H1 (cell line): ENCODE measurements around the gene RFX2. TPM values are rescaled to one million over a fixed set of nuclear protein-coding genes. Genes with fewer than 3 reads are reported as not detected.

ENCODE experiments used
- CTCF ChIA-PET: fragments of 300-600 bp; sonication (Branson Sonifier 250); formaldehyde crosslinking; loops from one replicate; lab custom pipeline; 2021; ENCODE audit not compliant: partially characterized antibody; lab: Charles Lee
- POLR2A ChIA-PET: fragments of 300-600 bp; sonication (Branson Sonifier 250); formaldehyde crosslinking; loops from one replicate; lab custom pipeline; 2021; ENCODE audit warnings: inconsistent platforms; ENCODE audit not compliant: partially characterized antibody; lab: Charles Lee
- DNase-seq, 2 experiments: peaks; one replicate each; pipeline versions ENCODE4 v3.0.0 to v3.0.0-alpha.2; 2010 to 2022; ENCODE audit warnings: low spot score in 2 of 2, low read depth in 1 of 2, mixed read lengths in 1 of 2
- FAIRE-seq: peaks from 2 replicates; lab custom pipeline; 2011; peaks lifted over from hg19 to GRCh38; lab: Jason Lieb, UNC
- H2AFZ ChIP-seq: 2 replicates; pipeline ENCODE4 v1.8.1; 2012; ENCODE audit warnings: low read length, inconsistent platforms
- H2AK5ac ChIP-seq: 2 replicates; pipeline ENCODE4 v1.6.1; 2013; ENCODE audit warnings: low read depth, low read length
- H2BK120ac ChIP-seq: replicated peaks from 2 replicates; pipeline ENCODE3; 2013; ENCODE audit warnings: low read depth, low read length, inconsistent platforms
- H2BK12ac ChIP-seq: 2 replicates; pipeline ENCODE4 v1.6.1; 2013; ENCODE audit warnings: low read depth, low read length
- H2BK15ac ChIP-seq: 2 replicates; pipeline ENCODE4 v1.6.1; 2013; ENCODE audit warnings: low read length
- H2BK20ac ChIP-seq: 2 replicates; pipeline ENCODE4 v1.6.1; 2013; ENCODE audit warnings: low read length
- H2BK5ac ChIP-seq: 2 replicates; pipeline ENCODE4 v1.6.1; 2013; ENCODE audit warnings: low read depth, low read length
- H3K14ac ChIP-seq: 2 replicates; pipeline ENCODE4 v1.6.1; 2013; ENCODE audit warnings: inconsistent platforms; ENCODE audit not compliant: insufficient read length
- H3K18ac ChIP-seq: 2 replicates; pipeline ENCODE4 v1.6.1; 2013; ENCODE audit warnings: low read length; ENCODE audit errors: extremely low read depth
- H3K23ac ChIP-seq: 2 replicates; pipeline ENCODE4 v1.6.1; 2013; ENCODE audit warnings: inconsistent platforms; ENCODE audit not compliant: insufficient read length
- H3K23me2 ChIP-seq: 2 replicates; pipeline ENCODE4 v1.6.1; 2013; ENCODE audit warnings: low read depth, low read length
- H3K27ac ChIP-seq: 2 replicates; pipeline ENCODE4 v1.6.1; 2011; ENCODE audit warnings: low read depth, low read length, inconsistent platforms
- H3K27me3 ChIP-seq, 4 experiments: replicated peaks in 1 of 4; 1 replicate in 1 of 4; 2 replicates in 3 of 4; pipeline versions ENCODE4 v1.6.1 to v1.8.1; 2011 to 2013; ENCODE audit warnings: low read length in 3 of 4, mild to moderate bottlenecking in 3 of 4, inconsistent platforms in 2 of 4, mixed read lengths in 2 of 4, moderate library complexity in 1 of 4; ENCODE audit not compliant: control insufficient read depth in 3 of 4, insufficient read depth in 3 of 4; ENCODE audit errors: extremely low read depth in 1 of 4
- H3K36me3 ChIP-seq, 4 experiments: 2 replicates each; pipeline versions ENCODE4 v1.6.1 to v1.8.1; 2011 to 2013; ENCODE audit warnings: mild to moderate bottlenecking in 4 of 4, low read length in 3 of 4, moderate library complexity in 2 of 4, control low read depth in 1 of 4, inconsistent platforms in 1 of 4; ENCODE audit not compliant: insufficient read depth in 4 of 4, control insufficient read depth in 2 of 4
- H3K4ac ChIP-seq: replicated peaks from 2 replicates; pipeline ENCODE3; 2013; ENCODE audit warnings: low read length, low read depth, mixed read lengths, inconsistent platforms; ENCODE audit not compliant: insufficient read length
- H3K4me1 ChIP-seq, 4 experiments: replicated peaks in 1 of 4; 1 replicate in 1 of 4; 2 replicates in 3 of 4; pipeline versions ENCODE4 v1.6.1 to v1.8.1; 2011 to 2013; ENCODE audit warnings: low read length in 3 of 4, inconsistent platforms in 2 of 4, mixed read lengths in 1 of 4; ENCODE audit not compliant: insufficient read depth in 4 of 4, control insufficient read depth in 3 of 4
- H3K4me2 ChIP-seq, 2 experiments: 2 replicates each; pipeline versions ENCODE4 v1.6.1 to v1.8.1; 2011 to 2013; ENCODE audit warnings: low read depth in 2 of 2, low read length in 2 of 2, control low read depth in 1 of 2, inconsistent platforms in 1 of 2, mild to moderate bottlenecking in 1 of 2; ENCODE audit not compliant: insufficient read depth in 1 of 2
- H3K4me3 ChIP-seq, 4 experiments: fragments of 200-600, 300-600 bp in 1 of 4; sonication (generic), shearing (Covaris generic), sonication (Bioruptor Twin) in 1 of 4; 2 replicates each; pipeline versions ENCODE4 v1.5.1 to v1.8.1; 2011 to 2016; ENCODE audit warnings: low read length in 4 of 4, low read depth in 3 of 4, control low read depth in 2 of 4, inconsistent platforms in 2 of 4, mild to moderate bottlenecking in 2 of 4, mixed read lengths in 1 of 4, moderate library complexity in 1 of 4; ENCODE audit not compliant: insufficient read depth in 2 of 4; ENCODE audit errors: extremely low read depth in 1 of 4
- H3K56ac ChIP-seq: replicated peaks from 2 replicates; pipeline ENCODE3; 2013; ENCODE audit warnings: low read depth, mild to moderate bottlenecking, mixed read lengths, low read length, inconsistent platforms; ENCODE audit not compliant: insufficient read length
- H3K79me1 ChIP-seq: 2 replicates; pipeline ENCODE4 v1.6.1; 2013; ENCODE audit warnings: low read depth, low read length, control low read depth
- H3K79me2 ChIP-seq, 2 experiments: 2 replicates each; pipeline versions ENCODE4 v1.6.1 to v1.8.1; 2012 to 2013; ENCODE audit warnings: low read length in 2 of 2, mild to moderate bottlenecking in 2 of 2, inconsistent platforms in 1 of 2; ENCODE audit not compliant: insufficient read depth in 2 of 2, control insufficient read depth in 1 of 2
- H3K9ac ChIP-seq, 4 experiments: replicated peaks in 1 of 4; 1 replicate in 1 of 4; 2 replicates in 3 of 4; pipeline versions ENCODE4 v1.6.1 to v1.8.1; 2011 to 2013; ENCODE audit warnings: low read depth in 3 of 4, low read length in 3 of 4, control low read depth in 2 of 4, mild to moderate bottlenecking in 2 of 4, moderate library complexity in 2 of 4, inconsistent platforms in 1 of 4; ENCODE audit errors: extremely low read depth in 1 of 4
- H3K9me3 ChIP-seq, 2 experiments: 2 replicates each; pipeline versions ENCODE4 v1.6.1 to v1.8.1; 2012 to 2013; ENCODE audit warnings: mild to moderate bottlenecking in 2 of 2, moderate library complexity in 2 of 2, control low read depth in 1 of 2, inconsistent platforms in 1 of 2, low read depth in 1 of 2, low read length in 1 of 2, mixed read lengths in 1 of 2; ENCODE audit not compliant: insufficient read depth in 2 of 2
- H4K20me1 ChIP-seq, 2 experiments: replicated peaks in 1 of 2; 2 replicates each; pipeline versions ENCODE3 to v1.8.1; 2011 to 2013; ENCODE audit warnings: inconsistent platforms in 2 of 2, low read length in 2 of 2, mild to moderate bottlenecking in 1 of 2; ENCODE audit not compliant: insufficient read depth in 2 of 2, control insufficient read depth in 1 of 2
- H4K5ac ChIP-seq: 2 replicates; pipeline ENCODE4 v1.6.1; 2013; ENCODE audit warnings: low read length, low read depth, mixed read lengths, inconsistent platforms; ENCODE audit not compliant: insufficient read length
- H4K8ac ChIP-seq: 2 replicates; pipeline ENCODE4 v1.8.0; 2013; ENCODE audit warnings: mild to moderate bottlenecking, moderate library complexity, low read length, inconsistent platforms; ENCODE audit not compliant: insufficient read depth; ENCODE audit errors: extremely low read depth
- H4K91ac ChIP-seq: replicated peaks from 2 replicates; pipeline ENCODE3; 2013; ENCODE audit warnings: low read length, mixed read lengths, inconsistent platforms; ENCODE audit not compliant: insufficient read length
- BACH1 ChIP-seq: IDR thresholded peaks from 2 replicates; pipeline ENCODE4 v1.6.1; 2012; ENCODE audit warnings: low read length, improper control_type of control experiment
- CBX5 ChIP-seq: fragments of 300-800, 300-1000 bp; sonication (generic); IDR thresholded peaks from 2 replicates; pipeline ENCODE4 v1.7.1; 2016; ENCODE audit warnings: antibody characterized with exemption, low read length, low read depth
- EGR1 ChIP-seq: IDR thresholded peaks from 2 replicates; pipeline ENCODE4 v1.6.1; 2011; ENCODE audit warnings: low read depth, low read length, borderline replicate concordance
- GTF2F1 ChIP-seq: IDR thresholded peaks from 2 replicates; pipeline ENCODE4 v1.6.1; 2012; ENCODE audit warnings: low read depth, low read length, improper control_type of control experiment, borderline replicate concordance
- KDM1A ChIP-seq: fragments of 200-600, 300-600 bp; sonication (generic); IDR thresholded peaks from 2 replicates; pipeline ENCODE4 v1.7.1; 2016; ENCODE audit warnings: mild to moderate bottlenecking, low read length, borderline replicate concordance
- NANOG ChIP-seq: IDR thresholded peaks from 2 replicates; pipeline ENCODE4 v1.6.1; 2011; ENCODE audit warnings: low read length, low read depth, mild to moderate bottlenecking, inconsistent platforms; ENCODE audit not compliant: insufficient read depth, poor library complexity, severe bottlenecking
- RNF2 ChIP-seq: fragments of 200-900, 300-1000 bp; sonication (generic); IDR thresholded peaks from 2 replicates; pipeline ENCODE4 v1.7.1; 2016; ENCODE audit warnings: borderline replicate concordance, low read depth, mild to moderate bottlenecking, antibody characterized with exemption, low read length; ENCODE audit not compliant: poor library complexity, severe bottlenecking; ENCODE audit errors: missing control alignments
- RXRA ChIP-seq: IDR thresholded peaks from 2 replicates; pipeline ENCODE4 v1.6.1; 2011; ENCODE audit warnings: low read depth, mild to moderate bottlenecking, low read length, moderate library complexity; ENCODE audit not compliant: insufficient read depth
- SIN3A ChIP-seq, 2 experiments: IDR thresholded peaks in 1 of 2; conservative IDR thresholded peaks in 1 of 2; 2 replicates each; pipeline ENCODE4 v1.6.1; 2011 to 2012; ENCODE audit warnings: low read length in 2 of 2, improper control_type of control experiment in 1 of 2, low read depth in 1 of 2, mild to moderate bottlenecking in 1 of 2
- TEAD4 ChIP-seq: IDR thresholded peaks from 2 replicates; pipeline ENCODE4 v1.6.1; 2012; ENCODE audit warnings: low read depth, low read length, inconsistent platforms, mixed read lengths
- YY1 ChIP-seq: IDR thresholded peaks from 2 replicates; pipeline ENCODE4 v1.6.1; 2011; ENCODE audit warnings: low read depth, mild to moderate bottlenecking, low read length
- WGBS, 2 experiments: shearing (Covaris generic) in 1 of 2; methylation state at CpG; one replicate each; pipeline versions ENCODE4 v1.1.6 to v1.1.7; 2013 to 2015; ENCODE audit warnings: low lambda C conversion rate in 2 of 2, mixed read lengths in 2 of 2, inconsistent platforms in 1 of 2, low coverage in 1 of 2, missing lambda C conversion rate in 1 of 2; ENCODE audit not compliant: insufficient replicate concordance in 2 of 2, insufficient coverage in 1 of 2, insufficient read length in 1 of 2; ENCODE audit errors: extremely low coverage in 1 of 2, missing lambda C conversion rate in 1 of 2; 5-methylcytosine and 5-hydroxymethylcytosine counted together
- polyA plus RNA-seq, 7 experiments: library from polyadenylated mRNA; depleted of rRNA in 3 of 7; stranded (reverse) in 5 of 7; unstranded in 2 of 7; fragments of >200 nt in 5 of 7; fragments of 200-250 nt in 2 of 7; gene quantifications; 1 replicate in 5 of 7; 2 replicates in 1 of 7; 4 replicates in 1 of 7; pipeline versions ENCODE4 v1.2.1 to v1.2.3, GENCODE V29; 2011 to 2013; ENCODE audit warnings: missing spikeins in 2 of 7, mixed read lengths in 2 of 7
- total RNA-seq: library from RNA; stranded (reverse); fragmentation: NEBNext Ultra II Directional; extraction: Animal tissue kit (Norgen Biotek cat#: 25700); gene quantifications from 2 replicates; pipeline ENCODE4 v1.2.1, GENCODE V29; 2021

Gene RFX2
- total and polyA plus RNA-seq, 2 of the 8 experiments (the other 6 are each of a cell fraction or from before 2014, with no cell fraction given) = 4.8 to 5.3 TPM

- Histone ChIP-seq H3K9me3 (no peaks in the 10 kb centered on the region), H3K4me3 (no peak overlapping the region), H3K18ac (no peak overlapping the region), H3K23me2 (peaks cover 4% of the 10 kb centered on the region; the same call in 1 of the 2 replicates), H3K27ac (no peak overlapping the region), H3K4me2 (no peak overlapping the region), H3K36me3 (no peaks in the 10 kb centered on the region), H3K27me3 (no peaks in the 10 kb centered on the region), H4K20me1 (peaks cover 0 to 4% of the 10 kb centered on the region in 2 experiments), H2BK5ac (no peak overlapping the region), H4K8ac (no peak overlapping the region), H3K4ac (peak overlapping the region; percentile 69), H2AFZ (no peak overlapping the region), H3K4me1 (no peaks in the 10 kb centered on the region; a peak in 1 of 7 replicates), H3K79me1 (no peaks in the 10 kb centered on the region), H3K9ac (no peak overlapping the region), H4K91ac (no peak overlapping the region), H3K14ac (no peak overlapping the region), H3K56ac (no peak overlapping the region), H2BK120ac (no peak overlapping the region), H3K79me2 (no peaks in the 10 kb centered on the region), H4K5ac (no peak overlapping the region), H2BK12ac (no peak overlapping the region), H2BK15ac (no peak overlapping the region), H3K23ac (no peak overlapping the region), H2AK5ac (no peak overlapping the region), H2BK20ac (no peak overlapping the region)
- no peak for FAIRE-seq
- WGBS, 2 experiments = 83% methylated on average over 17 of the region's 17 CpGs; no CpG with 5 or more reads in 1 of the 2 experiments
- CTCF ChIA-PET = interaction anchor here (1.0 to 4.4 kb wide), 3 partner anchors 26 to 52 kb away, joined by 4 to 17 read pairs (median 10); no protein-coding TSS in a partner anchor
- POLR2A ChIA-PET = interaction anchor here (0.5 kb wide), 1 partner anchor 278 kb away, joined by 4 read pairs; no protein-coding TSS in a partner anchor
- DNase-seq = no peak
- TF ChIP-seq TEAD4 (no peak), BACH1 (no peak), SIN3A (conservative IDR thresholded peaks at IDR 0.05 in 1 of 2, IDR thresholded peaks at IDR 0.05 in 1 of 2; ENCODE audit: low read depth in 1 of 2, low read length in 2 of 2) (no peak), RXRA (no peak), EGR1 (no peak), RNF2 (no peak), CBX5 (no peak), KDM1A (no peak), GTF2F1 (no peak), NANOG (no peak), YY1 (no peak)
Measured at GRCh38 chr19:6073858-6074708, 36.2 kb downstream of the RFX2 start.
